Measurements from ENCODE around the gene USP6NL. TPM values are rescaled to one million over a fixed set of nuclear protein-coding genes. Genes with fewer than 3 reads are reported as not detected.

The USP6NL gene
- total and polyA plus RNA-seq, 9 of the 15 experiments (the other 6 are each of a cell fraction or from before 2014, with no cell fraction given), result 3.2 to 26.6 (median 19.8) TPM

DNA sequence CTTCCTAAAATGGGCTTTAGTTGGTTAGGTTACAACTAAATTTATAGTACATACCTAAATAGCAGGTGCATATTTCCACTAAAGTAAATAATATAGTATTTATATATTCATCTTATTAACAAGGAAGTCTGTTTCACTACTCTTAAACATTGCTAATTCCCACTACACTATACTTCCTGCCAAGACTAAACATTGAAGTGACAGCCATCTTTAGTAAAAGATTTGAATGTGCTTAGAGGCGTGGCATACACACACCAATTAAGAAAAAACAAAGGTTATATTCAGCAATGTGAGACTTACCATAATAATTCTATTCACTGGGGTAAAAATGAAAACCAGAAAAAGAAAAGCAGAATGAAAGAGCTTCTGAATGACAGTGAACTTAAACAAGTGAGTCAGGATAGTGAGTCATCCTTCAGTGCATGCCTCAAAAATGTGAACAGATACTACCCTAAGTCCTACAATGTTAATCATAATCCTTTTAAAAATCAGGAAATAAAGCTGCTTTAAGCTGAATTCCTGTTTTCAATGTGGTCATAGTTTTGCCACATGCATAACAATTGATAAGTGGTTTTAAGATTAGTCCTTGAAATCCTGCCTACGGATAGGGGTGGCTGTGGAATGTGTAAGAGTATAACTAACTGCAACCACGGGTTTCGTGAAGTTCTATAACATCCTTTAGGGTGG lies 59.4 kb downstream of the USP6NL start (continued):
- TF ChIP-seq, protein P1, sequence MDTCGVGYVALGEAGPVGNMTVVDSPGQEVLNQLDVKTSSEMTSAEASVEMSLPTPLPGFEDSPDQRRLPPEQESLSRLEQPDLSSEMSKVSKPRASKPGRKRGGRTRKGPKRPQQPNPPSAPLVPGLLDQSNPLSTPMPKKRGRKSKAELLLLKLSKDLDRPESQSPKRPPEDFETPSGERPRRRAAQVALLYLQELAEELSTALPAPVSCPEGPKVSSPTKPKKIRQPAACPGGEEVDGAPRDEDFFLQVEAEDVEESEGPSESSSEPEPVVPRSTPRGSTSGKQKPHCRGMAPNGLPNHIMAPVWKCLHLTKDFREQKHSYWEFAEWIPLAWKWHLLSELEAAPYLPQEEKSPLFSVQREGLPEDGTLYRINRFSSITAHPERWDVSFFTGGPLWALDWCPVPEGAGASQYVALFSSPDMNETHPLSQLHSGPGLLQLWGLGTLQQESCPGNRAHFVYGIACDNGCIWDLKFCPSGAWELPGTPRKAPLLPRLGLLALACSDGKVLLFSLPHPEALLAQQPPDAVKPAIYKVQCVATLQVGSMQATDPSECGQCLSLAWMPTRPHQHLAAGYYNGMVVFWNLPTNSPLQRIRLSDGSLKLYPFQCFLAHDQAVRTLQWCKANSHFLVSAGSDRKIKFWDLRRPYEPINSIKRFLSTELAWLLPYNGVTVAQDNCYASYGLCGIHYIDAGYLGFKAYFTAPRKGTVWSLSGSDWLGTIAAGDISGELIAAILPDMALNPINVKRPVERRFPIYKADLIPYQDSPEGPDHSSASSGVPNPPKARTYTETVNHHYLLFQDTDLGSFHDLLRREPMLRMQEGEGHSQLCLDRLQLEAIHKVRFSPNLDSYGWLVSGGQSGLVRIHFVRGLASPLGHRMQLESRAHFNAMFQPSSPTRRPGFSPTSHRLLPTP (IDR thresholded peaks at IDR 0.05; ENCODE audit: borderline replicate concordance, extremely low read depth, insufficient read length), result no peak
- TF ChIP-seq BHLHE40 (IDR thresholded peaks at IDR 0.05; ENCODE audit: low read length) (no peak), TRIM24 (IDR thresholded peaks at IDR 0.05) (peak in 1 of 2 experiments; percentile 17; a peak in 1 of 4 replicates), ZHX1 (conservative IDR thresholded peaks at IDR 0.05; ENCODE audit: low read length) (no peak), POLR3G (IDR thresholded peaks at IDR 0.05; ENCODE audit: extremely low read depth, insufficient read length, insufficient replicate concordance) (no peak), ARID2 (IDR thresholded peaks at IDR 0.05) (no peak)
- TF ChIP-seq, protein P2, sequence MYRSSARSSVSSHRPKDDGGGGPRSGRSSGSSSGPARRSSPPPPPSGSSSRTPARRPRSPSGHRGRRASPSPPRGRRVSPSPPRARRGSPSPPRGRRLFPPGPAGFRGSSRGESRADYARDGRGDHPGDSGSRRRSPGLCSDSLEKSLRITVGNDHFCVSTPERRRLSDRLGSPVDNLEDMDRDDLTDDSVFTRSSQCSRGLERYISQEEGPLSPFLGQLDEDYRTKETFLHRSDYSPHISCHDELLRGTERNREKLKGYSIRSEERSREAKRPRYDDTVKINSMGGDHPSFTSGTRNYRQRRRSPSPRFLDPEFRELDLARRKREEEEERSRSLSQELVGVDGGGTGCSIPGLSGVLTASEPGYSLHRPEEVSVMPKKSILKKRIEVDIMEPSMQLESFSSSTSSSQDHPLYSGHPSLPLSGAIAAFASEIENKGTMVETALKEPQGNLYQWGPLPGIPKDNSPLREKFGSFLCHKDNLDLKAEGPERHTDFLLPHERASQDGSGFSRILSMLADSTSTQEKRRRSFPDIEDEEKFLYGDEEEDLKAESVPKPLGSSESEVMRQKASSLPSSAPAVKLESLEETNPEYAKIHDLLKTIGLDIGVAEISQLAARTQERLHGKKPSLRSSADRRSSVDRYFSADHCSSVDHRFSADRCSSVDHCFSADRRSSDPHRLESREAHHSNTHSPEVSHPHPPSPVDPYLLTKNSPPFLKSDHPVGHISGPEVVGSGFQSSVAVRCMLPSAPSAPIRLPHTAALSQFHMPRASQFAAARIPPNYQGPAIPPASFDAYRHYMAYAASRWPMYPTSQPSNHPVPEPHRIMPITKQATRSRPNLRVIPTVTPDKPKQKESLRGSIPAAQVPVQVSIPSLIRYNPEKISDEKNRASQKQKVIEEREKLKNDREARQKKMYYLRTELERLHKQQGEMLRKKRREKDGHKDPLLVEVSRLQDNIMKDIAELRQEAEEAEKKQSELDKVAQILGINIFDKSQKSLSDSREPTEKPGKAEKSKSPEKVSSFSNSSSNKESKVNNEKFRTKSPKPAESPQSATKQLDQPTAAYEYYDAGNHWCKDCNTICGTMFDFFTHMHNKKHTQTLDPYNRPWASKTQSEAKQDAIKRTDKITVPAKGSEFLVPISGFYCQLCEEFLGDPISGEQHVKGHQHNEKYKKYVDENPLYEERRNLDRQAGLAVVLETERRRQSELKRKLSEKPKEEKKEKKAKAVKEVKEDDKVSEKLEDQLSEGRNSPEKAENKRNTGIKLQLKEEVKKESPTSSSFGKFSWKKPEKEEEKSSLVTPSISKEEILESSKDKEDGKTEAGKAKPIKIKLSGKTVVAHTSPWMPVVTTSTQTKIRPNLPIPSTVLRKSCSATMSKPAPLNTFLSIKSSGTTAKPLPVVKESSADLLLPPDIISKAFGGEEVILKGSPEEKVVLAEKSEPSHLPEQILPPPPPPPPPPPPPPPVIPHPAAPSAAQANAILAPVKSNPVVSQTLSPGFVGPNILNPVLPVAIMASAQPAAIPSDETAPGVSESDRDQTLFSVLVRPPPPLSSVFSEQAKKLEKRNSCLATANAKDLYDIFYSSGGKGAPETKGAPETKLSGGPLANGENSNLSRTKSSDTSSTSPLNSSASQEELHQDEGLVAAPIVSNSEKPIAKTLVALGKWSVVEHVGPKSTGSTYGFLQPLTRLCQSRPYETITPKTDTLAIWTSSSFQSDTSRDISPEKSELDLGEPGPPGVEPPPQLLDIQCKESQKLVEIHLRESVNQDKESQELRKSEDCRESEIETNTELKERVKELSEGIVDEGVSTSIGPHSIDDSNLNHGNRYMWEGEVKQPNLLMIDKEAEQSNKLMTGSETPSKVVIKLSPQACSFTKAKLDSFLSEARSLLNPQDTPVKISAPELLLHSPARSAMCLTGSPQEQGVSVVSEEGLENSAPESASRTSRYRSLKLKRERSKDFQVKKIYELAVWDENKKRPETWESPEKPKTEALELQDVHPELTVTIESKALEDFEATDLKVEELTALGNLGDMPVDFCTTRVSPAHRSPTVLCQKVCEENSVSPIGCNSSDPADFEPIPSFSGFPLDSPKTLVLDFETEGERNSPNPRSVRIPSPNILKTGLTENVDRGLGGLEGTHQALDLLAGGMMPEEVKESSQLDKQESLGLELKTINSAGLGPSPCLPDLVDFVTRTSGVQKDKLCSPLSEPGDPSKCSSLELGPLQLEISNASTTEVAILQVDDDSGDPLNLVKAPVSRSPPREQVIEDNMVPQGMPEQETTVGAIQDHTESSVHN (IDR thresholded peaks at IDR 0.05; ENCODE audit: borderline replicate concordance in 1 of 2, low read depth in 1 of 2), result peak in 1 of 2 experiments; percentile 50; a peak in 1 of 4 replicates
- TF ChIP-seq, protein P3, sequence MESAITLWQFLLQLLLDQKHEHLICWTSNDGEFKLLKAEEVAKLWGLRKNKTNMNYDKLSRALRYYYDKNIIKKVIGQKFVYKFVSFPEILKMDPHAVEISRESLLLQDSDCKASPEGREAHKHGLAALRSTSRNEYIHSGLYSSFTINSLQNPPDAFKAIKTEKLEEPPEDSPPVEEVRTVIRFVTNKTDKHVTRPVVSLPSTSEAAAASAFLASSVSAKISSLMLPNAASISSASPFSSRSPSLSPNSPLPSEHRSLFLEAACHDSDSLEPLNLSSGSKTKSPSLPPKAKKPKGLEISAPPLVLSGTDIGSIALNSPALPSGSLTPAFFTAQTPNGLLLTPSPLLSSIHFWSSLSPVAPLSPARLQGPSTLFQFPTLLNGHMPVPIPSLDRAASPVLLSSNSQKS (CRISPR knock-in tag; IDR thresholded peaks at IDR 0.05), result no peak
- TF ChIP-seq, protein P4, sequence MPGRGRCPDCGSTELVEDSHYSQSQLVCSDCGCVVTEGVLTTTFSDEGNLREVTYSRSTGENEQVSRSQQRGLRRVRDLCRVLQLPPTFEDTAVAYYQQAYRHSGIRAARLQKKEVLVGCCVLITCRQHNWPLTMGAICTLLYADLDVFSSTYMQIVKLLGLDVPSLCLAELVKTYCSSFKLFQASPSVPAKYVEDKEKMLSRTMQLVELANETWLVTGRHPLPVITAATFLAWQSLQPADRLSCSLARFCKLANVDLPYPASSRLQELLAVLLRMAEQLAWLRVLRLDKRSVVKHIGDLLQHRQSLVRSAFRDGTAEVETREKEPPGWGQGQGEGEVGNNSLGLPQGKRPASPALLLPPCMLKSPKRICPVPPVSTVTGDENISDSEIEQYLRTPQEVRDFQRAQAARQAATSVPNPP (IDR thresholded peaks at IDR 0.05; ENCODE audit: borderline replicate concordance, insufficient read depth, insufficient read length), result no peak
